Measurements from ENCODE around the gene RASSF3.

The RASSF3 gene

DNA sequence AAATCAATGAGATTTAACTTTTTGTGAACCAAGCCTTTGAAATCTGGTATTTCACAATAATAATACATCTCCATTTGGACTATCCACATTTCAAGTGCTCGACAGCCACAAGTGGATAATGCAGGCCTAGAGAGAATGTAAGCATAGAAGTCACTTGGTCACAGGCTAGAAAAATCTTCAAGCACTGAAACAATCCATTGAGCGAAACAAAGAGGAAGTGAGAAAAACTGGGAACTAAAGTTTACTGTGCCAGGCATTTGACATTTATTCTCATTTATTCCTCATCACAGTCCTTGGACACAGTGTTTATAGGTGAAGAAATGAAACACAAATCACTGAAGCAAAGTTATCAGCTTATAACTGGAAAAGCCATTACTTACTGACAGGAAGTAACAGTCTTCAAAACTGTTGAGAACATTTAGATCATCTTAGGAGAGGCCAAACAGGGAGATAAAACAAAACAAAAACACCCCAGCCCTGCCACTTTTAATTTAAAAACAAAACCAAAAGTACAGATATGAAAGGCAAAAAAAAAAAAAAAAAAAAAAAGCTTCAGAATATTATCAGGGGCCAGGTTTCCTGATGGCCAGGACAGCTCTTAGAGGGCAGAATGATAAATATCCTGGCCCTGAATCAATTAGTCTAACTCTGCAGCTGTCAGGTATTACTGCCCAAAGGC, 119.8 kb downstream of the RASSF3 start:
- no peak for DNase-seq (ENCODE audit: low read depth)

DNA sequence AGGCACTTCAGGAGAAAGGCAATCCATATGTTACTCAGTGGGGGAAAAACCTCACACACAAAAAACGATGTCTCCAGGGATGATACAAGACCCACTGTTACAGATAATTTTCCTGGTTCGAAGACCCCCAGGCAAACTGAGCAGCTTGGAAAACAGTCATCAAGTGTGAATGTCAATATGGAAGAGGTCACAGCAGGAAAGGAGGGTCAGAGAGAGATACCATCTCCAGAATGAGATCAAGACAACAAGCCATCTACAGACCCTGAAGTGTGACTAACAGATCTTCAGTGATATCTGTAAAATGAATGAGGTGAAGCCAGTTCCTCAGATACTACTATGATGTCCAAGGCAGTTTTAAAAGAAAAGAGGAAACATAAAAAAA, 120.3 kb downstream of the RASSF3 start:
- no peak for DNase-seq (ENCODE audit: low read depth)

DNA sequence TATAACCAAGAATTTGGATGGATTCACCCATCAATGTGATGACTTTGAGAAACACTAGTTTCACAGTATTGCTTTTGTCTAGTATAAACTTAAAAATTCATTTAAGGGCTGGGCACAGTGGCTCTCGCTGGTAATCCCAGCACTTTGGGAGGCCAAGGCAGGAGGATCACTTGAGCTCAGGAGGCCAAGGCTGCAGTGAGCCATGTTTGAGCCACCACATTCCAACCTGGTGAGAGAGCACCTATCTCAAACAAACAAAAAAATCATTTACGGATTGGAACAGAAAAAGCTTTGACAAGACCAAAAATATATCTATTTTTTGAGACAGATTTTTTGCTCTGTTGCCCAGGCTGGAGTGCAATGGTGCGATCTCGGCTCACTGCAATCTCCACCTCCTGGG, 121.4 kb downstream of the RASSF3 start:
- DNase-seq (ENCODE audit: low read depth) = no peak

DNA sequence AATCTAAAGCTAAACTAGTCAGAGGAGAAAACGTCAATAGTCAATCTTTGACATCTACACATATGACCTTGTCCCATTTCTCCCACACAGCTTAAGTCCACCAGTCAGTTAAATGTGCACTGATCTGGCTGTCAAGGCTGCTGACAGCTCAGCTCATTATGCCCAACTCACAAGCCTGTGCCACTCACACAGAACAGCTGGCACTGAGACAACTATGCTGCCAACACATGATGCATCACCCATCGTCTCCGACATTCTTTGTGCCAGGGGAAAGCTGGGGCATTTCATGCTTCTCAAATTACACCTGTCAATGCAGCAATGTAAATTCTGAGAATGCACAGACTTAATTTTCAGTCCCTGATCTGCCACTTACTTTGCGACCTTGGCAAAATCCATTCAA, 123.6 kb downstream of the RASSF3 start:
- no peak for DNase-seq (ENCODE audit: low read depth)

DNA sequence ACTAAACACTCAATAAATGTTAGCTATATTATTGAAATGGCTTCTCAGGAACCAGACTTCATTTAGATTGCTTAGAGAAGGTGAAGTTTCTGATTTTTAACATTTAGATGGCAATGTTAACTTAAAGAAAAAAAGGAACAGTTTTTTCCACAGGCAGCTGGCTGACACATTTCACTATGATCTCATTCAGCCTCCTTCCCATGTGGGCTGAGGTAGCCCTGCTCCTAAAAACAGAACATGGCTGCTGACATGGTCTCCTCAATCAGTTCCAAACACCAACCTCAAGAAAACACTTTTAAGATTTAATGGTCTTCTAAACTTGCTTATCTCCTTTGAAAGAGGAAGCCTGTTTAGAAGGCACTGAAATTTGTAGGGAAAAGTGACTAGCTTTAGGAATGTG, 125.1 kb downstream of the RASSF3 start:
- no peak for DNase-seq (ENCODE audit: low read depth)

DNA sequence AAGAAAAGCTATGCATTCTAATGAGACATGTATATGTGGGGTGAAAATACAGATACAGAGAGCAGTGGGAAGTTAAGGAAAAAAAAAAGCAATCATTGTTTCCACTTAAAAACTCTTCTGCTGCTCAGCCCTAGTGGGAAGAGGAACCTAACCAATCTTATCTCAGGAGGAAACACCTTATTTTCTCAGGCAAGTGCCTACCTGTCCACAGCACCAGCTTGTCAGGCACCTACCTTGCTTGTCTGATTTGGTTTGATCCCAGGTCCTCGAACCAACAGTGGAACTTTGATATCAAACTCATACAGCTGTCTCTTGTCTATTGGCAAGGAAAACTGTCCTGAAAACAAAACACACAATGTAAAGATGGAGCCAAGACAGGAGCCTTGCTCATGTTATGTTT, 126.5 kb downstream of the RASSF3 start:
- DNase-seq (ENCODE audit: low read depth) = no peak

DNA sequence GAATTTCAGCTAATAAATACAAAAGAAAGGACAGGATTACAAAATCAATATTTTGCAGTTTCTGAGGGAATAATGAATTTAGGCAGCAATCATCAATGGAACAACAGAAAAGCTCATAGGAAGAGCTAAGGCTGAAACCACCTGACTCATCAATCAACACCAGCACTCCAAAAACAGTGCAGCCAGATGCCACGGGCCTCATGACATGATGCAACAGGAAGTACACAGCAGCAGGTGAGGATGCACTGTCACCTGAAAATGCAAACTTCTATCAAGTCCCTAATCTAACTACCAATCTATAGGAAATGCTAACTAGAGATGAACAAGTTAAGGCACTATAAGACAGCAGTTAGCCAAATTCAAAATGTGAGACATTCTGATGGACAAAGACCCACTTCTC, 127.2 kb downstream of the RASSF3 start:
- DNase-seq (ENCODE audit: low read depth) = no peak

DNA sequence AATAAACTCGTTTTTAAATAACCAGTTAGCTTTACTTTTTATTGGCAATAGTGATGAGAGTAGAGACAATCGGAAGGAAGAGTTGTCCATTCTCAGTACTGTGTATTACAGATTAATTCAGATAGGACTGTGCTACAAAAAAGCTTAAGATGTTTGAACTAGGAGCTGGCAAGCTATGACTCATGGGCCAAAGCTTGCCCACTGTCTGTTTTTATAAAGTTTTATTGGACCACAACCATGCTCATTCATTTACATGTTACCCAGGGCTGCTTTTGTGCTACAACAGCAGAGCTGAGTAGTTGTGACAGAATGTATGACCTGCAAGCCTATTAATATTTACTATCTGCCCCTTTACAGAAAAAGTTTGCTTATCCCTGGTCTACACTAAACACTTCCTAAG, 129.5 kb downstream of the RASSF3 start:
- DNase-seq (ENCODE audit: low read depth) = no peak

DNA sequence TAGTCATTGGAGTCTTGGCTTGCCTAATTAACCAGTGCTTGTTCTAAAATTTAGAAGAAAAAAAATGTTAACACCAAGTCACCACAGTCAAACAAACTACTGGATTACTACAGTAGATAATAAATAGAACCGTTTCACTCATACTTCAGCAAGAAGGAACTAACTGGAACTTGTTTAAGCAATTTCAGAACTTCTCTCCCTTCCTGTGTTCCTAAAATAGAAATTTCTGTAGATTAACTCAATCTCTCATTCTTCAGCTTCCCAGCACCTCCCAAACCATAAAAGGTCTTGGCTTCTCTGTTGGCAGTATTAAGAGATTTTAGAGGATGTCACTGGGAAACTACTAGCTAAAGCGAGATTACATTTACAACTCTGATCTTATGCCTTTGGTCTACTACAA, 130.4 kb downstream of the RASSF3 start:
- DNase-seq (ENCODE audit: low read depth) = no peak

DNA sequence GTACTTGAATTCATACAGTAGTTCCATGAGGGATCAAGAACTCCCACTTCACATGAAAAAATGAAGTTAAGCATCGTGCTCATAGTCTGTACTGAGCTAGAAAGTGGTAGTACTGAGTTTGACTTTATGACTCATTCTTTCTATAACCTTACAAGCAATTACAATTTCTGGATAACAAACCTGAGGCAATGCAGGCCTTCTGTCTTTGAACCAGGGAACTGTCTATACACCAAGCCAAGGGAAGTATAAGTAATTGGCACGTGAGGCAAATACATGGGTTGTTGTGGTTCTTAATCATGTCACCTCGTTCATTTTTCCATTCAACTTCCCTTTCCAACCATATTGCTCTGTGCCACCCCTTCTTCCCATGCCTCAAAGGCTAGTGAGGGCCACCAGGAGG, 132.1 kb downstream of the RASSF3 start:
- DNase-seq (ENCODE audit: low read depth) = no peak

DNA sequence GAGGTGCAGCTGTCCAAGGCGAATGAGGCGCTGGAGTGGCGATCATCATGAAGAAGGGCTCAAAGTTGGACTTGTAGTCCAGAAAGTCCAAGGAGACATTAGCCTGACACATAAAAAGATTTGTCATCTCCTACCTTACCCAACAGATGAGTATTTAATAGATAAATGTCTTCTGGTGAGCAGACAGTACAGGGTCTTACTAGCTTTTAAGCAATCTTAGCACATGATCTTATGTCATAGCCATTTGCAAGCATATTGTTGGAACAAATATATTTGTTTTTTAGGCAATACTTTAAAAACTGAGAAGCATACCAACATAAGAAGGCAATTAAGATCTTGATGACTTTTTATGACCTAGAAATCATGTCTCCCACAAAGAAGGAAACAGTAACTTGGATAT, 132.9 kb downstream of the RASSF3 start:
- no peak for DNase-seq (ENCODE audit: low read depth)

DNA sequence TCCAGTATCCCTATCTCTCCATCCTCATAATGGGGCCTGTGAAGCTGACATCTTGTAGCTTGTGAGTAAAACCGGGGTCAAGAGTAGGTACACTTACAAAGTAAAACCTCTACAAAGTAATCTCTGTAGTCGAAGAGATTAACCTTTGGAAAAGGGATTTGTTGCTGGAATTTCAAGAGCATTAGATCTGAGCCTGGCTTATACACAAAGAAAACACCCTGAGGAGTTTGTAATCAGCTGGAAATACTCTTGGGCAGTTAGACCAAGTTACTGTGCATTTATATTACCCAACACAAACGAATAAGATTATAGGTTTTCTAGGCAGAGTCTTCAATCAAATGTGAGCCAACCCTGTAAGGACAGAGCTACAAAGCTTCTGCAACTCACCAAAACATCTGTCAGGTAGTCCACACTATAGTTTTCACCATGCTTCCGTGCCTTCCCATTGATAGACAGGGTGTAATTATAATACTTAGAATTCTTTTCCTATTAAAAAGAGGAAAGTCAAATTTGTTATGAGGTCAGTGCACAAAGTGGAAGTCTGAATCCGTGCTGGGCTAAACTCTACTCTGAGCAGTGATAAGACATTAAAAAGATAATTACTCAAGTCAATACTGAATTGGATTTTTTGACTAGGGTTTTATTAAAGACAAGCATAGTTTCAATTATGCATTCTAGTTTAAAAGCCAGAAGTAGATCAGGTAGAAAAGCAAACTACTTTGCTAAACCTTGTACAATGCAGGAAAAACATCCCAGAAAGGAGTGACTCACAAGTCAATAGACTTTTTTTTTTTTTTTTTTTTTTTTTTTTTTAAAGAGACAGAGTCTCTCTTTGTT, 134.3 kb downstream of the RASSF3 start:
- DNase-seq (ENCODE audit: low read depth) = no peak

DNA sequence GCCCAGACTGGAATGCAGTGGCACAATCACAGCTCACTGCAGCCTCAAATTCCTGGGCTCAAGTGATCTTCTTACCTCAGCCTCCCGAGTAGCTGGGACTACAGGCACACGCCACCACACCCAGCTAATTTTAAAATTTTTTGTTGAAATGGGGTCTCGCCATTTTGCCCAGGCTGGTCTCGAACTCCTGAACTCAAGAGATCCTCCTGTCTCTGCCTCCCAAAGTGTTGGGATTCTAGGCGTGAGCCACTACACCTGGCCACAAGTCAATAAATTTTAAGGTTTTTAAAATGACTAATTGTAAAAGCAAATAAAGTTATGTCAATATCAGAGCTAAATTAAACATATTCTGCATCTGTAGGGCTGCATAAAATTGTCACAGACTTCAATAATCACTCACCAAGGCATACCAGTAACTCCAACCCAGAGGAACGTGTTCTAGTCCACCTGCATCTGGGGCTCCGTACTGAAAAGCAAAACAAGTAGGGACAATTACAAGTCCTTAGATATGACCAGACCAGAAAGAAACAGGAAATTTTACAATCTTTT, 135.0 kb downstream of the RASSF3 start:
- DNase-seq (ENCODE audit: low read depth) = no peak

DNA sequence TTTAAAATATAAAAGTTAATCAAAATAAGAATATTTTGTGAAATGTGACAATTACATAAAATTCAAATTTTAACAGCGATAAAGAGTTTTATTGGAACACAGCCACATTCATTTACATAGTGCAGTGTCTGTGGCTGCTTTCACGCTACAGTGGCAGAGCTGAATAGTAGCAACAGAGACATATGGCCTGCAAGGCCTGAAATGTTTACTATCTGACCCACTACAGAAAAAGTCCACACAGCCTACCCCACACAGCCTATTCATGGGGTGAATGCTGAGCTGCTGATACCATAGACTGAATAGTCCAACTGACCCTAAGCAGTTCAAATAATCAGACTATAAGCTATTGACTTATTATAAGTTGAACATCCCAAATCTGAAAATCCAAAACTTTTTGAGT, 135.7 kb downstream of the RASSF3 start:
- no peak for DNase-seq (ENCODE audit: low read depth)

DNA sequence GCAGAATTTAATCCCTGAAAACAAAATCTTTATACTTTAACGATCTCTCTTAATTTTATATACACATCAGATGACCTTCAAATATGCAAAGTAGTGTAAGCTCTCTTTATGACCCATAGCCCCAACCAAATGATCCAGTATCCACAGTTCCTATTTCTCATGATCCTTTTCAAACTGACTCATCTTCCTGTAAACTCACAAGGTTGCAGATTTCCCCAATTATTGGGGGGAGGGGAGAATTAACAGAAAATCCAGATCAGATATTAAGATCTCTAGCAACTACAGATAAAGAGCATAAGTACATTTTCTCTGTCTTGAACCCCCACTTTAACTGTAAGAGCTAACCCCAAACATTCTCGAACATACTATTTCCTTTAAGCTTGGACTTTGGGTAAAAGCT, 136.4 kb downstream of the RASSF3 start:
- DNase-seq (ENCODE audit: low read depth) = no peak

All from stimulated activated CD8-positive, alpha-beta memory T cell treated with anti-CD3 and anti-CD28 coated beads, Interleukin-4, amount 100 ng/mL, for 24 hours (primary cell).